ENCODE measurements around the gene C2orf72.

The C2orf72 gene

GRCh38 chr2:231037731-231038482 is 584 bp downstream of the C2orf72 start:
- no peak for TF ChIP-seq MYC (IDR thresholded peaks at IDR 0.05; ENCODE audit: low read depth, low read length)
- TF ChIP-seq, protein P1, sequence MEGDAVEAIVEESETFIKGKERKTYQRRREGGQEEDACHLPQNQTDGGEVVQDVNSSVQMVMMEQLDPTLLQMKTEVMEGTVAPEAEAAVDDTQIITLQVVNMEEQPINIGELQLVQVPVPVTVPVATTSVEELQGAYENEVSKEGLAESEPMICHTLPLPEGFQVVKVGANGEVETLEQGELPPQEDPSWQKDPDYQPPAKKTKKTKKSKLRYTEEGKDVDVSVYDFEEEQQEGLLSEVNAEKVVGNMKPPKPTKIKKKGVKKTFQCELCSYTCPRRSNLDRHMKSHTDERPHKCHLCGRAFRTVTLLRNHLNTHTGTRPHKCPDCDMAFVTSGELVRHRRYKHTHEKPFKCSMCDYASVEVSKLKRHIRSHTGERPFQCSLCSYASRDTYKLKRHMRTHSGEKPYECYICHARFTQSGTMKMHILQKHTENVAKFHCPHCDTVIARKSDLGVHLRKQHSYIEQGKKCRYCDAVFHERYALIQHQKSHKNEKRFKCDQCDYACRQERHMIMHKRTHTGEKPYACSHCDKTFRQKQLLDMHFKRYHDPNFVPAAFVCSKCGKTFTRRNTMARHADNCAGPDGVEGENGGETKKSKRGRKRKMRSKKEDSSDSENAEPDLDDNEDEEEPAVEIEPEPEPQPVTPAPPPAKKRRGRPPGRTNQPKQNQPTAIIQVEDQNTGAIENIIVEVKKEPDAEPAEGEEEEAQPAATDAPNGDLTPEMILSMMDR (IDR thresholded peaks at IDR 0.05; ENCODE audit: low read depth, low read length) = no peak
- no peak for TF ChIP-seq POLR2A (IDR thresholded peaks at IDR 0.05; ENCODE audit: extremely low read depth, insufficient read length)
- no peak overlapping the region for H3K4me3 ChIP-seq (ENCODE audit: low read depth, low read length)
- DNase-seq (ENCODE audit: low read depth) = peak; percentile 40

- DNase-seq (ENCODE audit: low read depth) = no peak
- no peak overlapping the region for H3K4me3 ChIP-seq (ENCODE audit: low read depth, low read length)
- TF ChIP-seq MYC (IDR thresholded peaks at IDR 0.05; ENCODE audit: low read depth, low read length) (no peak), POLR2A (IDR thresholded peaks at IDR 0.05; ENCODE audit: extremely low read depth, insufficient read length) (no peak)
- TF ChIP-seq, protein P2, sequence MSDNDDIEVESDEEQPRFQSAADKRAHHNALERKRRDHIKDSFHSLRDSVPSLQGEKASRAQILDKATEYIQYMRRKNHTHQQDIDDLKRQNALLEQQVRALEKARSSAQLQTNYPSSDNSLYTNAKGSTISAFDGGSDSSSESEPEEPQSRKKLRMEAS (IDR thresholded peaks at IDR 0.05; ENCODE audit: low read depth, low read length) = no peak
- TF ChIP-seq, protein P1 (IDR thresholded peaks at IDR 0.05; ENCODE audit: low read depth, low read length) = no peak
These were observed 1.4 kb downstream of the C2orf72 start for GRCh38 chr2:231038483-231039293.

- DNase-seq (ENCODE audit: low read depth) = no peak
- H3K4me3 ChIP-seq (ENCODE audit: low read depth, low read length) = no peak overlapping the region
- TF ChIP-seq, protein P2 (IDR thresholded peaks at IDR 0.05; ENCODE audit: low read depth, low read length) = no peak
- TF ChIP-seq POLR2A (IDR thresholded peaks at IDR 0.05; ENCODE audit: extremely low read depth, insufficient read length) = no peak
- TF ChIP-seq, protein P1 (IDR thresholded peaks at IDR 0.05; ENCODE audit: low read depth, low read length) = no peak
- TF ChIP-seq MYC (IDR thresholded peaks at IDR 0.05; ENCODE audit: low read depth, low read length) = no peak
These were observed 2.0 kb downstream of the C2orf72 start for GRCh38 chr2:231039294-231039664.

GRCh38 chr2:231039821-231040364 is 2.6 kb downstream of the C2orf72 start:
- no peak for DNase-seq (ENCODE audit: low read depth)
- no peak overlapping the region for H3K4me3 ChIP-seq (ENCODE audit: low read depth, low read length)
- TF ChIP-seq, protein P2 (IDR thresholded peaks at IDR 0.05; ENCODE audit: low read depth, low read length) = no peak
- TF ChIP-seq MYC (IDR thresholded peaks at IDR 0.05; ENCODE audit: low read depth, low read length) (no peak), POLR2A (IDR thresholded peaks at IDR 0.05; ENCODE audit: extremely low read depth, insufficient read length) (no peak)
- TF ChIP-seq, protein P1 (IDR thresholded peaks at IDR 0.05; ENCODE audit: low read depth, low read length) = no peak

DNA sequence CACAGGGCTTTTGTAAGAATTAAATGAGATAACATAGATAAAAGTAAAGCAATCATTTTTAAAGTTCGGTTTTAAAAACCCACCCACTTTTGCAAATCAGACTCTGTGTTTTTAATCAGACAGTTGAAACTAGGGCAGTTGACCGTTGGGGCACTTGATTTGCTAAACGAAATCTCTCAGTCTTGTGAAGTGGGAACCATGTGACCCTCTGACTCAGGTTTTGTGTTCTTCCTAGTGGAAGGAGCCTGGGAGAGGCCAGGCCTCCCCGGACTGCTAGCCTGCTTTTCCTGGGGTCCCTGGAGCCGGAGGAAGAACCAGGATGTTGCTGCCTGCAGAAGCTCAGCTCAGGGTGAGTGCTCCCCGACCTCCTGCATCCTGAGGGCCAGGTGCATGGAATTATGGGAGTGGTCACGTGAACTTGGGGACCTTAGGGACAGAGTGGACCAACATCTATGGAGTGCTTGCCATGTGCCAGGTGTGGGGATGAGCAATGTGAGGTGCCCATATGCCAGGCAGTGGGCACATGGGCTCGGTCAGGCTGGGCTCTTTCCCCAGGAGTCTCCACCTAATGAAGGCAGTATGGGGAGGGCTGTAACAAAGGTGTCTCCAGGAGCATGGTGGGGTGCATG is 3.9 kb downstream of the C2orf72 start:
- no peak overlapping the region for H3K4me3 ChIP-seq (ENCODE audit: low read depth, low read length)
- TF ChIP-seq MYC (IDR thresholded peaks at IDR 0.05; ENCODE audit: low read depth, low read length) (no peak), POLR2A (IDR thresholded peaks at IDR 0.05; ENCODE audit: extremely low read depth, insufficient read length) (no peak)
- TF ChIP-seq, protein P2 (IDR thresholded peaks at IDR 0.05; ENCODE audit: low read depth, low read length) = no peak
- TF ChIP-seq, protein P1 (IDR thresholded peaks at IDR 0.05; ENCODE audit: low read depth, low read length) = no peak
- DNase-seq (ENCODE audit: low read depth) = no peak

Data from NB4 (cell line).